Measurements from ENCODE around the gene CCNE1.

CCNE1 gene

GRCh38 chr19:29811125-29812079 is at the start of gene CCNE1:
Gene CCNE1, plus strand, starts transcription at chr19:29811991. Its CDS starts 565 bp downstream, at chr19:29812556.
- H3K9me3 Mint-ChIP-seq: no peaks in the 10 kb centered on the region
- H3K27me3 Mint-ChIP-seq: no peaks in the 10 kb centered on the region
- no peaks in the 10 kb centered on the region for H3K36me3 Mint-ChIP-seq
- peak within 1 kb of the TSS; percentile 88 for H3K27ac Mint-ChIP-seq
- peak within 1 kb of the TSS; percentile 91 for H3K4me3 Mint-ChIP-seq
- H3K4me1 Mint-ChIP-seq: peaks cover 12% of the 10 kb centered on the region

GRCh38 chr19:29763196-29763595 is 48.6 kb upstream of the CCNE1 start:
- Mint-ChIP-seq H3K27me3 (no peaks in the 10 kb centered on the region), H3K4me3 (no peak overlapping the region), H3K9me3 (no peaks in the 10 kb centered on the region)

GRCh38 chr19:29764361-29764760 is 47.4 kb upstream of the CCNE1 start:
- no peaks in the 10 kb centered on the region for H3K36me3 Mint-ChIP-seq

More at GRCh38 chr19:29763196-29763595, 48.6 kb upstream of the CCNE1 start:
- H3K36me3 Mint-ChIP-seq: no peaks in the 10 kb centered on the region
- no peaks in the 10 kb centered on the region for H3K4me1 Mint-ChIP-seq
- H3K27ac Mint-ChIP-seq: no peak overlapping the region

GRCh38 chr19:29766100-29766499 is 45.7 kb upstream of the CCNE1 start:
- Mint-ChIP-seq H3K27ac (no peak overlapping the region), H3K4me1 (no peaks in the 10 kb centered on the region), H3K27me3 (no peaks in the 10 kb centered on the region), H3K36me3 (no peaks in the 10 kb centered on the region), H3K4me3 (no peak overlapping the region), H3K9me3 (no peaks in the 10 kb centered on the region)

More at GRCh38 chr19:29764361-29764760, 47.4 kb upstream of the CCNE1 start:
- Mint-ChIP-seq H3K4me1 (no peaks in the 10 kb centered on the region), H3K27ac (no peak overlapping the region), H3K4me3 (no peak overlapping the region), H3K9me3 (no peaks in the 10 kb centered on the region), H3K27me3 (no peaks in the 10 kb centered on the region)

- H3K4me1 Mint-ChIP-seq: peaks cover 5% of the 10 kb centered on the region
- no peak overlapping the region for H3K27ac Mint-ChIP-seq
- H3K27me3 Mint-ChIP-seq: no peaks in the 10 kb centered on the region
- H3K9me3 Mint-ChIP-seq: no peaks in the 10 kb centered on the region
- no peak overlapping the region for H3K4me3 Mint-ChIP-seq
- no peaks in the 10 kb centered on the region for H3K36me3 Mint-ChIP-seq
These were observed 44.6 kb upstream of the CCNE1 start for GRCh38 chr19:29767039-29767735.

- Mint-ChIP-seq H3K27me3 (no peaks in the 10 kb centered on the region), H3K4me1 (peaks cover 5% of the 10 kb centered on the region), H3K9me3 (no peaks in the 10 kb centered on the region), H3K4me3 (no peak overlapping the region), H3K36me3 (no peaks in the 10 kb centered on the region), H3K27ac (no peak overlapping the region)
These were observed 43.6 kb upstream of the CCNE1 start for GRCh38 chr19:29768166-29768565.

GRCh38 chr19:29769997-29770396 is 41.8 kb upstream of the CCNE1 start:
- Mint-ChIP-seq H3K4me1 (peaks cover 5% of the 10 kb centered on the region), H3K36me3 (no peaks in the 10 kb centered on the region), H3K4me3 (no peak overlapping the region), H3K9me3 (no peaks in the 10 kb centered on the region), H3K27ac (no peak overlapping the region), H3K27me3 (no peaks in the 10 kb centered on the region)

- Mint-ChIP-seq H3K27me3 (no peaks in the 10 kb centered on the region), H3K36me3 (no peaks in the 10 kb centered on the region), H3K4me3 (no peak overlapping the region), H3K4me1 (peaks cover 5% of the 10 kb centered on the region), H3K9me3 (no peaks in the 10 kb centered on the region), H3K27ac (no peak overlapping the region)
These were observed 41.1 kb upstream of the CCNE1 start for GRCh38 chr19:29770648-29771047.

GRCh38 chr19:29771708-29772414 is 39.9 kb upstream of the CCNE1 start:
- no peak overlapping the region for H3K4me3 Mint-ChIP-seq
- peaks cover 5% of the 10 kb centered on the region for H3K4me1 Mint-ChIP-seq
- H3K27ac Mint-ChIP-seq: peak overlapping the region; percentile 70

GRCh38 chr19:29772696-29773095 is 39.1 kb upstream of the CCNE1 start:
- no peak overlapping the region for H3K4me3 Mint-ChIP-seq
- H3K27me3 Mint-ChIP-seq: no peaks in the 10 kb centered on the region
- no peaks in the 10 kb centered on the region for H3K9me3 Mint-ChIP-seq
- no peak overlapping the region for H3K27ac Mint-ChIP-seq
- peaks cover 5% of the 10 kb centered on the region for H3K4me1 Mint-ChIP-seq
- no peaks in the 10 kb centered on the region for H3K36me3 Mint-ChIP-seq

More at GRCh38 chr19:29771708-29772414, 39.9 kb upstream of the CCNE1 start:
- H3K27me3 Mint-ChIP-seq: no peaks in the 10 kb centered on the region
- H3K9me3 Mint-ChIP-seq: no peaks in the 10 kb centered on the region
- no peaks in the 10 kb centered on the region for H3K36me3 Mint-ChIP-seq

- Mint-ChIP-seq H3K27ac (no peak overlapping the region), H3K27me3 (no peaks in the 10 kb centered on the region), H3K36me3 (no peaks in the 10 kb centered on the region), H3K4me3 (no peak overlapping the region), H3K4me1 (peaks cover 5% of the 10 kb centered on the region), H3K9me3 (no peaks in the 10 kb centered on the region)
These were observed 38.6 kb upstream of the CCNE1 start for GRCh38 chr19:29773141-29773540.

GRCh38 chr19:29774126-29774525 is 37.7 kb upstream of the CCNE1 start:
- peaks cover 5% of the 10 kb centered on the region for H3K4me1 Mint-ChIP-seq
- H3K4me3 Mint-ChIP-seq: no peak overlapping the region
- no peak overlapping the region for H3K27ac Mint-ChIP-seq
- H3K36me3 Mint-ChIP-seq: no peaks in the 10 kb centered on the region
- no peaks in the 10 kb centered on the region for H3K9me3 Mint-ChIP-seq
- no peaks in the 10 kb centered on the region for H3K27me3 Mint-ChIP-seq

- no peaks in the 10 kb centered on the region for H3K4me1 Mint-ChIP-seq
- no peaks in the 10 kb centered on the region for H3K27me3 Mint-ChIP-seq
- no peak overlapping the region for H3K4me3 Mint-ChIP-seq
- no peaks in the 10 kb centered on the region for H3K36me3 Mint-ChIP-seq
- H3K27ac Mint-ChIP-seq: no peak overlapping the region
- no peaks in the 10 kb centered on the region for H3K9me3 Mint-ChIP-seq
These were observed 33.9 kb upstream of the CCNE1 start for GRCh38 chr19:29777781-29778309.

- Mint-ChIP-seq H3K9me3 (no peaks in the 10 kb centered on the region), H3K4me3 (no peak overlapping the region), H3K27ac (no peak overlapping the region), H3K36me3 (no peaks in the 10 kb centered on the region), H3K27me3 (no peaks in the 10 kb centered on the region), H3K4me1 (no peaks in the 10 kb centered on the region)
These were observed 31.9 kb upstream of the CCNE1 start for GRCh38 chr19:29779921-29780320.
